ENCODE data around the gene DCXR. TPM values are rescaled to one million over a fixed set of nuclear protein-coding genes. Genes with fewer than 3 reads are reported as not detected.

Gene DCXR
- total RNA-seq, 1 experiment from 2014 or later: 306 TPM

- Histone ChIP-seq H3K4me3 (replicated peaks in 1 of 2; ENCODE audit: low read depth in 1 of 2, low read length in 2 of 2) (no peak overlapping the region), H2AFZ (ENCODE audit: low read depth, low read length, poor library complexity, severe bottlenecking) (no peak overlapping the region), H3K9me2 (ENCODE audit: insufficient read depth) (no peaks in the 10 kb centered on the region), H4K20me1 (ENCODE audit: insufficient read depth) (no peaks in the 10 kb centered on the region), H3K36me3 (ENCODE audit: control insufficient read depth in 1 of 2, insufficient read depth in 2 of 2, low read length in 2 of 2) (peaks cover 3 to 7% of the 10 kb centered on the region in 2 experiments; a peak in 2 of 4 replicates), H3K4me1 (ENCODE audit: control insufficient read depth in 1 of 2, insufficient read depth in 2 of 2, low read length in 2 of 2) (no peaks in the 10 kb centered on the region), H3K9ac (ENCODE audit: low read length) (no peak overlapping the region), H3K79me2 (ENCODE audit: insufficient read depth, low read length) (no peaks in the 10 kb centered on the region), H3K27ac (ENCODE audit: low read depth, low read length) (no peak overlapping the region), H3K9me3 (ENCODE audit: control insufficient read depth in 1 of 2, insufficient read depth in 1 of 2, low read depth in 1 of 2, low read length in 2 of 2) (no peaks in the 10 kb centered on the region), H3K4me2 (ENCODE audit: low read length) (no peak overlapping the region), H3K27me3 (ENCODE audit: insufficient read depth, low read length) (no peaks in the 10 kb centered on the region)
- TF ChIP-seq EGR1 (IDR thresholded peaks at IDR 0.05; ENCODE audit: low read depth) (no peak), YY1 (IDR thresholded peaks at IDR 0.05; ENCODE audit: extremely low read depth, insufficient replicate concordance, low read depth, low read length) (no peak), EZH2phosphoT487 (IDR thresholded peaks at IDR 0.05; ENCODE audit: borderline replicate concordance) (no peak), JUND (IDR thresholded peaks at IDR 0.05) (no peak), ELF1 (IDR thresholded peaks at IDR 0.05; ENCODE audit: borderline replicate concordance, low read depth) (no peak), RAD21 (IDR thresholded peaks at IDR 0.05; ENCODE audit: low read depth) (no peak), EZH2 (IDR thresholded peaks at IDR 0.05) (no peak), REST (IDR thresholded peaks at IDR 0.05; ENCODE audit: low read depth) (no peak), ZFX (IDR thresholded peaks at IDR 0.05) (no peak), ATF3 (IDR thresholded peaks at IDR 0.05) (no peak), CTCF (IDR thresholded peaks at IDR 0.05 in 2 of 3, conservative IDR thresholded peaks at IDR 0.05 in 1 of 3; ENCODE audit: borderline replicate concordance in 1 of 3, insufficient read depth in 1 of 3, low read depth in 2 of 3, low read length in 2 of 3) (no peak), ZNF274 (IDR thresholded peaks at IDR 0.05; ENCODE audit: low read depth, low read length) (no peak), CBX3 (IDR thresholded peaks at IDR 0.05; ENCODE audit: low read depth) (no peak), SIN3A (IDR thresholded peaks at IDR 0.05; ENCODE audit: low read depth) (no peak), SRF (IDR thresholded peaks at IDR 0.05; ENCODE audit: low read depth) (no peak), POLR2A (IDR thresholded peaks at IDR 0.05; ENCODE audit: borderline replicate concordance, extremely low read depth, insufficient read depth, insufficient read length) (no peak), MAX (IDR thresholded peaks at IDR 0.05) (no peak), CEBPB (IDR thresholded peaks at IDR 0.05; ENCODE audit: low read depth) (no peak), SP1 (IDR thresholded peaks at IDR 0.05; ENCODE audit: low read depth) (no peak), TCF7L2 (IDR thresholded peaks at IDR 0.05; ENCODE audit: borderline replicate concordance, extremely low read depth, insufficient read depth, insufficient read length) (no peak)
- ATAC-seq (peak; percentile 30; the same call in 1 of the 2 replicates), DNase-seq (ENCODE audit: low read depth, low spot score) (no peak)
- POLR2A ChIA-PET: no interaction called here
- RAD21 ChIA-PET (ENCODE audit: low non-redundant PET in 1 of 2, low total read pairs in 2 of 2, uncharacterized antibody in 2 of 2, unreplicated experiment in 2 of 2): no interaction called here
- CTCF ChIA-PET: no interaction called here
- no TSS peak for BruUV-seq (replicated peaks)
- intact Hi-C loops (cut with micrococcal nuclease): no loop called here
Measured at GRCh38 chr17:82043507-82043906, 6.0 kb upstream of the DCXR start.
